Upper lobe of left lung (tissue), 4 donors: ENCODE data around the gene IP6K1.

Experiments
- CTCF ChIP-seq, 6 experiments: fragments of 450-650 bp in 4 of 6; fragments of 200-600 bp in 2 of 6; sonication (generic) in 2 of 6; IDR thresholded peaks; one replicate each; pipeline ENCODE4 v1.5.1; 2016 to 2019; ENCODE audit warnings: antibody characterized with exemption in 6 of 6
- POLR2A ChIP-seq, 4 donors: fragments of 450-650 bp; IDR thresholded peaks; one replicate each; pipeline ENCODE4 v1.5.1; 2016 to 2017; ENCODE audit warnings: antibody characterized with exemption in 4 of 4, mild to moderate bottlenecking in 2 of 4
- POLR2AphosphoS5 ChIP-seq, 2 donors: sonication (generic); formaldehyde crosslinking; IDR thresholded peaks; one replicate each; pipeline ENCODE4 v1.5.1; 2017; ENCODE audit warnings: antibody characterized with exemption in 2 of 2

- no peak for TF ChIP-seq CTCF (IDR thresholded peaks at IDR 0.05)
- TF ChIP-seq POLR2A (IDR thresholded peaks at IDR 0.05), result no peak
- no peak for TF ChIP-seq POLR2AphosphoS5 (IDR thresholded peaks at IDR 0.05)
Observed at GRCh38 chr3:49715611-49716121, 70.7 kb downstream of the IP6K1 start.
